Measurements from ENCODE around the gene PROCA1.

- TF ChIP-seq POLR2A (IDR thresholded peaks at IDR 0.05) (no peak), CTCF (IDR thresholded peaks at IDR 0.05) (no peak)
Measured at GRCh38 chr17:28688481-28688880, 23.2 kb downstream of the PROCA1 start.
